GM21528 (cell line): ENCODE results near the gene SYNE2.

Experiments
- ATAC-seq: cut with Tn5 transposase; IDR thresholded peaks from one replicate; pipeline ENCODE4 v1.9.1; 2021; ENCODE audit warnings: mild to moderate bottlenecking, moderate library complexity; ENCODE audit not compliant: unreplicated experiment, low FRiP score

The SYNE2 gene

GRCh38 chr14:63951021-63951420, 98.2 kb downstream of the SYNE2 start:
- ATAC-seq, result no peak

- ATAC-seq, result no peak
Observed at GRCh38 chr14:63951429-63951828, 98.6 kb downstream of the SYNE2 start.

- ATAC-seq, result no peak
Observed at GRCh38 chr14:63952053-63952932, 99.5 kb downstream of the SYNE2 start.

GRCh38 chr14:63952933-63953437, 100.2 kb downstream of the SYNE2 start:
- ATAC-seq, result no peak

GRCh38 chr14:63956326-63956725, 103.5 kb downstream of the SYNE2 start:
- ATAC-seq, result no peak

- ATAC-seq, result no peak
Observed at GRCh38 chr14:63960926-63961567, 108.2 kb downstream of the SYNE2 start.

- no peak for ATAC-seq
Observed at GRCh38 chr14:63962906-63963305, 110.1 kb downstream of the SYNE2 start.

GRCh38 chr14:63963439-63963838, 110.6 kb downstream of the SYNE2 start:
- no peak for ATAC-seq

- no peak for ATAC-seq
Observed at GRCh38 chr14:63964113-63964512, 111.3 kb downstream of the SYNE2 start.

- no peak for ATAC-seq
Observed at GRCh38 chr14:63966407-63966806, 113.6 kb downstream of the SYNE2 start.

GRCh38 chr14:63972323-63972932, 119.6 kb downstream of the SYNE2 start:
- ATAC-seq, result no peak

GRCh38 chr14:63974176-63974575, 121.4 kb downstream of the SYNE2 start:
- ATAC-seq, result no peak

- ATAC-seq, result no peak
Observed at GRCh38 chr14:63981569-63981968, 128.8 kb downstream of the SYNE2 start.

- ATAC-seq, result no peak
Observed at GRCh38 chr14:63982156-63982555, 129.4 kb downstream of the SYNE2 start.

- ATAC-seq, result no peak
Observed at GRCh38 chr14:63982629-63983028, 129.8 kb downstream of the SYNE2 start.

- ATAC-seq, result no peak
Observed at GRCh38 chr14:63986789-63987533, 134.2 kb downstream of the SYNE2 start.

- ATAC-seq, result no peak
Observed at GRCh38 chr14:63988579-63988978, 135.8 kb downstream of the SYNE2 start.

GRCh38 chr14:63991833-63992232, 139.0 kb downstream of the SYNE2 start:
- ATAC-seq, result no peak

GRCh38 chr14:63992858-63993257, 140.1 kb downstream of the SYNE2 start:
- no peak for ATAC-seq

GRCh38 chr14:63993992-63994391, 141.2 kb downstream of the SYNE2 start:
- ATAC-seq, result no peak

GRCh38 chr14:63995285-63995684, 142.5 kb downstream of the SYNE2 start:
- ATAC-seq, result no peak
